C1 segment of cervical spinal cord (tissue), 14 donors: ENCODE measurements around the gene KIF26B.

Source experiments
- DNase-seq, 14 donors: peaks; one replicate each; lab custom pipeline; 2025; lab: John Stamatoyannopoulos, UW

Gene KIF26B

GRCh38 chr1:245207801-245208200 is 53.0 kb downstream of the KIF26B start:
- DNase-seq = peak in 1 of 14 donors; percentile 61

- no peak for DNase-seq
Measured at GRCh38 chr1:245209658-245210435, 55.1 kb downstream of the KIF26B start.

GRCh38 chr1:245211035-245211749 is 56.4 kb downstream of the KIF26B start:
- DNase-seq = no peak

- no peak for DNase-seq
Measured at GRCh38 chr1:245211761-245212160, 57.0 kb downstream of the KIF26B start.

GRCh38 chr1:245212221-245212710 is 57.5 kb downstream of the KIF26B start:
- no peak for DNase-seq

- peak in 1 of 14 donors; percentile 52 for DNase-seq
Measured at GRCh38 chr1:245213066-245213831, 58.5 kb downstream of the KIF26B start.

GRCh38 chr1:245215071-245215470 is 60.3 kb downstream of the KIF26B start:
- peak in 1 of 14 donors; percentile 77 for DNase-seq

GRCh38 chr1:245216366-245217115 is 61.8 kb downstream of the KIF26B start:
- no peak for DNase-seq

- no peak for DNase-seq
Measured at GRCh38 chr1:245217853-245218608, 63.2 kb downstream of the KIF26B start.

- no peak for DNase-seq
Measured at GRCh38 chr1:245220381-245220985, 65.7 kb downstream of the KIF26B start.

- no peak for DNase-seq
Measured at GRCh38 chr1:245221805-245222204, 67.0 kb downstream of the KIF26B start.

- no peak for DNase-seq
Measured at GRCh38 chr1:245222931-245223595, 68.3 kb downstream of the KIF26B start.

GRCh38 chr1:245225322-245226202 is 70.8 kb downstream of the KIF26B start:
- peak in 1 of 14 donors; percentile 78 for DNase-seq

- no peak for DNase-seq
Measured at GRCh38 chr1:245226203-245226499, 71.4 kb downstream of the KIF26B start.

GRCh38 chr1:245229051-245229450 is 74.3 kb downstream of the KIF26B start:
- no peak for DNase-seq

GRCh38 chr1:245232931-245233330 is 78.1 kb downstream of the KIF26B start:
- no peak for DNase-seq

- DNase-seq = peak in 8 of 14 donors; percentile 16 to 79 (median 46)
Measured at GRCh38 chr1:245234217-245235081, 79.7 kb downstream of the KIF26B start.

GRCh38 chr1:245235156-245235555 is 80.4 kb downstream of the KIF26B start:
- peak in 1 of 14 donors; percentile 63 for DNase-seq
